HUES48 (cell line): Measurements from ENCODE around the gene IMPDH1.

Experiments
- H3K27ac ChIP-seq: one replicate; pipeline ENCODE4 v1.7.0; 2013; ENCODE audit warnings: low read depth, low read length, inconsistent platforms
- H3K27me3 ChIP-seq: 2 replicates; pipeline ENCODE4 v1.6.1; 2013; ENCODE audit warnings: mild to moderate bottlenecking, low read length; ENCODE audit not compliant: control insufficient read depth, insufficient read depth
- H3K36me3 ChIP-seq: 2 replicates; pipeline ENCODE4 v1.6.1; 2013; ENCODE audit warnings: low read length; ENCODE audit not compliant: control insufficient read depth, insufficient read depth
- H3K4me1 ChIP-seq: 2 replicates; pipeline ENCODE4 v1.6.1; 2013; ENCODE audit warnings: mild to moderate bottlenecking, low read length; ENCODE audit not compliant: control insufficient read depth, insufficient read depth
- H3K4me3 ChIP-seq: 2 replicates; pipeline ENCODE4 v1.5.1; 2013; ENCODE audit warnings: mild to moderate bottlenecking, low read depth, low read length
- H3K9ac ChIP-seq: 2 replicates; pipeline ENCODE4 v1.6.1; 2013; ENCODE audit warnings: mild to moderate bottlenecking, low read depth, low read length, moderate library complexity
- H3K9me3 ChIP-seq: 2 replicates; pipeline ENCODE4 v1.6.1; 2013; ENCODE audit warnings: low read length; ENCODE audit not compliant: control insufficient read depth, insufficient read depth

IMPDH1 gene

GRCh38 chr7:128417071-128417470, 7.3 kb upstream of the IMPDH1 start:
- Histone ChIP-seq H3K27me3 (peaks cover 12% of the 10 kb centered on the region), H3K4me3 (no peak overlapping the region), H3K4me1 (no peaks in the 10 kb centered on the region), H3K27ac (no peak overlapping the region), H3K9ac (no peak overlapping the region), H3K36me3 (no peaks in the 10 kb centered on the region), H3K9me3 (no peaks in the 10 kb centered on the region)

GRCh38 chr7:128415217-128415785, 5.5 kb upstream of the IMPDH1 start:
- Histone ChIP-seq H3K4me1 (0 out of 2 replicates have a peak, but pooled peaks cover 3% of the 10 kb centered on the region), H3K36me3 (no peaks in the 10 kb centered on the region), H3K27me3 (peaks cover 30% of the 10 kb centered on the region), H3K4me3 (no peak overlapping the region), H3K9me3 (no peaks in the 10 kb centered on the region), H3K27ac (no peak overlapping the region), H3K9ac (no peak overlapping the region)

GRCh38 chr7:128410451-128410753, 620 bp upstream of the IMPDH1 start:
- H3K9me3 ChIP-seq = no peaks in the 10 kb centered on the region
- peaks cover 73% of the 10 kb centered on the region for H3K27me3 ChIP-seq
- no peak overlapping the region for H3K27ac ChIP-seq
- H3K4me1 ChIP-seq = peaks cover 28% of the 10 kb centered on the region
- peak overlapping the region; percentile 72 for H3K4me3 ChIP-seq
- no peaks in the 10 kb centered on the region for H3K36me3 ChIP-seq
- no peak overlapping the region for H3K9ac ChIP-seq

- no peak overlapping the region for H3K27ac ChIP-seq
- H3K4me3 ChIP-seq = peak overlapping the region; percentile 72
- no peaks in the 10 kb centered on the region for H3K36me3 ChIP-seq
- H3K4me1 ChIP-seq = peaks cover 43% of the 10 kb centered on the region
- H3K27me3 ChIP-seq = peaks cover 86% of the 10 kb centered on the region
- no peak overlapping the region for H3K9ac ChIP-seq
- H3K9me3 ChIP-seq = no peaks in the 10 kb centered on the region
Measured at GRCh38 chr7:128408709-128409595, 830 bp downstream of the IMPDH1 start.

GRCh38 chr7:128407751-128408708, 1.8 kb downstream of the IMPDH1 start:
- Histone ChIP-seq H3K4me1 (peaks cover 46% of the 10 kb centered on the region), H3K9ac (no peak overlapping the region), H3K27me3 (peaks cover 83% of the 10 kb centered on the region), H3K4me3 (no peak overlapping the region; the same call in 1 of the 2 replicates), H3K36me3 (no peaks in the 10 kb centered on the region), H3K27ac (no peak overlapping the region), H3K9me3 (no peaks in the 10 kb centered on the region)

GRCh38 chr7:128407233-128407589, 2.6 kb downstream of the IMPDH1 start:
- no peak overlapping the region for H3K27ac ChIP-seq
- H3K9me3 ChIP-seq = no peaks in the 10 kb centered on the region
- peaks cover 82% of the 10 kb centered on the region for H3K27me3 ChIP-seq
- H3K36me3 ChIP-seq = no peaks in the 10 kb centered on the region
- H3K9ac ChIP-seq = no peak overlapping the region
- no peak overlapping the region for H3K4me3 ChIP-seq
- peaks cover 46% of the 10 kb centered on the region for H3K4me1 ChIP-seq

GRCh38 chr7:128406314-128407232, 3.2 kb downstream of the IMPDH1 start:
- Histone ChIP-seq H3K9ac (no peak overlapping the region), H3K9me3 (no peaks in the 10 kb centered on the region), H3K4me3 (0 out of 2 replicates have a peak overlapping the region, but pooled peaks have one; percentile 37), H3K36me3 (no peaks in the 10 kb centered on the region), H3K27me3 (peaks cover 76% of the 10 kb centered on the region), H3K27ac (no peak overlapping the region), H3K4me1 (peaks cover 46% of the 10 kb centered on the region)

GRCh38 chr7:128405471-128406313, 4.1 kb downstream of the IMPDH1 start:
- H3K27me3 ChIP-seq = peaks cover 67% of the 10 kb centered on the region
- H3K4me1 ChIP-seq = peaks cover 46% of the 10 kb centered on the region
- H3K36me3 ChIP-seq = peaks cover 5% of the 10 kb centered on the region; the same call in 1 of the 2 replicates
- H3K4me3 ChIP-seq = peak overlapping the region; percentile 69
- no peaks in the 10 kb centered on the region for H3K9me3 ChIP-seq
- H3K27ac ChIP-seq = no peak overlapping the region
- H3K9ac ChIP-seq = peak overlapping the region; percentile 49

- peaks cover 60% of the 10 kb centered on the region for H3K27me3 ChIP-seq
- H3K27ac ChIP-seq = no peak overlapping the region
- peaks cover 42% of the 10 kb centered on the region for H3K4me1 ChIP-seq
Measured at GRCh38 chr7:128404886-128405470, 4.8 kb downstream of the IMPDH1 start.

More at GRCh38 chr7:128404886-128405470, 4.8 kb downstream of the IMPDH1 start:
- H3K4me3 ChIP-seq = peak overlapping the region; percentile 69
- H3K36me3 ChIP-seq = peaks cover 8% of the 10 kb centered on the region; the same call in 1 of the 2 replicates
- H3K9me3 ChIP-seq = no peaks in the 10 kb centered on the region
- H3K9ac ChIP-seq = peak overlapping the region; percentile 49
